Measurements from ENCODE around the gene OR4P4. TPM values are rescaled to one million over a fixed set of nuclear protein-coding genes. Genes with fewer than 3 reads are reported as not detected.

Gene OR4P4
- total RNA-seq, 2 experiments from 2014 or later = not detected

GRCh38 chr11:55669376-55669775, 34.5 kb downstream of the OR4P4 start:
- Histone ChIP-seq H3K9me2 (ENCODE audit: insufficient read depth, low read length) (no peaks in the 10 kb centered on the region), H3K27ac (ENCODE audit: low read depth, low read length, poor library complexity, severe bottlenecking) (no peak overlapping the region), H2AFZ (ENCODE audit: low read length) (no peak overlapping the region), H3K4me2 (ENCODE audit: low read length) (no peak overlapping the region), H3K9me3 (ENCODE audit: low read length) (0 out of 2 replicates have a peak, but pooled peaks cover 4% of the 10 kb centered on the region), H3K79me2 (ENCODE audit: insufficient read depth, low read depth, low read length) (no peaks in the 10 kb centered on the region), H3K4me3 (ENCODE audit: low read depth, low read length, poor library complexity, severe bottlenecking) (no peak overlapping the region), H4K20me1 (ENCODE audit: insufficient read depth, low read length) (no peaks in the 10 kb centered on the region), H3K36me3 (ENCODE audit: insufficient read depth, low read length) (no peaks in the 10 kb centered on the region), H3K4me1 (ENCODE audit: insufficient read depth, low read length, poor library complexity, severe bottlenecking) (no peaks in the 10 kb centered on the region)
- TF ChIP-seq, protein P1, sequence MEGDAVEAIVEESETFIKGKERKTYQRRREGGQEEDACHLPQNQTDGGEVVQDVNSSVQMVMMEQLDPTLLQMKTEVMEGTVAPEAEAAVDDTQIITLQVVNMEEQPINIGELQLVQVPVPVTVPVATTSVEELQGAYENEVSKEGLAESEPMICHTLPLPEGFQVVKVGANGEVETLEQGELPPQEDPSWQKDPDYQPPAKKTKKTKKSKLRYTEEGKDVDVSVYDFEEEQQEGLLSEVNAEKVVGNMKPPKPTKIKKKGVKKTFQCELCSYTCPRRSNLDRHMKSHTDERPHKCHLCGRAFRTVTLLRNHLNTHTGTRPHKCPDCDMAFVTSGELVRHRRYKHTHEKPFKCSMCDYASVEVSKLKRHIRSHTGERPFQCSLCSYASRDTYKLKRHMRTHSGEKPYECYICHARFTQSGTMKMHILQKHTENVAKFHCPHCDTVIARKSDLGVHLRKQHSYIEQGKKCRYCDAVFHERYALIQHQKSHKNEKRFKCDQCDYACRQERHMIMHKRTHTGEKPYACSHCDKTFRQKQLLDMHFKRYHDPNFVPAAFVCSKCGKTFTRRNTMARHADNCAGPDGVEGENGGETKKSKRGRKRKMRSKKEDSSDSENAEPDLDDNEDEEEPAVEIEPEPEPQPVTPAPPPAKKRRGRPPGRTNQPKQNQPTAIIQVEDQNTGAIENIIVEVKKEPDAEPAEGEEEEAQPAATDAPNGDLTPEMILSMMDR (conservative IDR thresholded peaks at IDR 0.05; ENCODE audit: low read length) = no peak
- no TSS peak for BruUV-seq (replicated peaks)
- POLR2A ChIA-PET = interaction anchor here (0.7 kb wide), 1 partner anchor 11 kb away, joined by 4 read pairs; no protein-coding TSS in a partner anchor
- CTCF ChIA-PET (ENCODE audit: unreplicated experiment) = no interaction called here
- intact Hi-C loops (cut with micrococcal nuclease; ENCODE audit: unreplicated experiment) = no loop called here
- no peak for DNase-seq (ENCODE audit: low spot score)

DNA sequence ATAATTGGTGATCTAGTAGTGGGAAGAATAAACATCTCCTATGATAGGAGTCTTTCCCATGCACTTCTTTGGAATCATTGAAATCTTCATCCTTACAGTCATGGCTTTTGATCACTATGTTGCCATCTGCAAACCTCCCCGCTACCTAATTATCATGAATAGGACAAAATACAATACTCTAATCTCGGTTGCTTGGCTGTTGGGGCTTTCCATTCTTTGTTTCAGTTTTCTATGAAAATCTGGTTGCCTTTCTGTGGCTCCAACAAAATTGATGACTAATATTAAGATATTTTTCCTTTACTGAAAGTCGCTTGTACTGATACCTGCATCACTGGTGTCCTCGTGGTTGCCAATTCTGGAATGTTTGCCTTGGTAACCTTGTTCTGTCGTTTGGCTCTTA, 38.9 kb downstream of the OR4P4 start:
- no peaks in the 10 kb centered on the region for H3K79me2 ChIP-seq (ENCODE audit: insufficient read depth, low read depth, low read length)
- no peaks in the 10 kb centered on the region for H3K9me2 ChIP-seq (ENCODE audit: insufficient read depth, low read length)
- no peak overlapping the region for H2AFZ ChIP-seq (ENCODE audit: low read length)
- 0 out of 2 replicates have a peak, but pooled peaks cover 4% of the 10 kb centered on the region for H3K9me3 ChIP-seq (ENCODE audit: low read length)
- H3K4me3 ChIP-seq (ENCODE audit: low read depth, low read length, poor library complexity, severe bottlenecking) = no peak overlapping the region
- intact Hi-C loops (cut with micrococcal nuclease; ENCODE audit: unreplicated experiment) = no loop called here
- no peaks in the 10 kb centered on the region for H4K20me1 ChIP-seq (ENCODE audit: insufficient read depth, low read length)
- no peaks in the 10 kb centered on the region for H3K36me3 ChIP-seq (ENCODE audit: insufficient read depth, low read length)
- no peak overlapping the region for H3K27ac ChIP-seq (ENCODE audit: low read depth, low read length, poor library complexity, severe bottlenecking)
- no TSS peak for BruUV-seq (replicated peaks)
- no peak for DNase-seq (ENCODE audit: low spot score)
- TF ChIP-seq, protein P1 (conservative IDR thresholded peaks at IDR 0.05; ENCODE audit: low read length) = no peak
- no peak for TF ChIP-seq EZH2phosphoT487 (IDR thresholded peaks at IDR 0.05; ENCODE audit: borderline replicate concordance, low read depth, low read length)
- H3K4me2 ChIP-seq (ENCODE audit: low read length) = no peak overlapping the region
- ChIA-PET CTCF (ENCODE audit: unreplicated experiment) (no interaction called here), POLR2A (no interaction called here)
- H3K4me1 ChIP-seq (ENCODE audit: insufficient read depth, low read length, poor library complexity, severe bottlenecking) = no peaks in the 10 kb centered on the region

Other genes with a start within 250 kb of the OR4P4 start
- gene OR4C15, start 80.6 kb upstream of the OR4P4 start, total RNA-seq (2014; rRNA removed; shearing (Covaris generic)) = not detected in 2 replicates
- gene OR4C15, start 80.6 kb upstream of the OR4P4 start, total RNA-seq (2022) = not detected in 2 replicates
- gene OR4C16, start 63.0 kb upstream of the OR4P4 start, total RNA-seq (2014; rRNA removed; shearing (Covaris generic)) = not detected in 2 replicates
- gene OR4C16, start 63.0 kb upstream of the OR4P4 start, total RNA-seq (2022) = not detected in 2 replicates
- not detected in 2 replicates for gene OR4C11, start 27.5 kb upstream of the OR4P4 start, total RNA-seq (2014; rRNA removed; shearing (Covaris generic))
- gene OR4C11, start 27.5 kb upstream of the OR4P4 start, total RNA-seq (2022) = not detected in 2 replicates
- gene OR4S2, start 13.2 kb downstream of the OR4P4 start, total RNA-seq (2014; rRNA removed; shearing (Covaris generic)) = not detected in 2 replicates
- gene OR4S2, start 13.2 kb downstream of the OR4P4 start, total RNA-seq (2022) = not detected in 2 replicates
- not detected in 2 replicates for gene OR4C6, start 27.1 kb downstream of the OR4P4 start, total RNA-seq (2014; rRNA removed; shearing (Covaris generic))
- gene OR4C6, start 27.1 kb downstream of the OR4P4 start, total RNA-seq (2022) = not detected in 2 replicates
- gene OR5D13, start 138.3 kb downstream of the OR4P4 start, total RNA-seq (2014; rRNA removed; shearing (Covaris generic)) = not detected in 2 replicates
- gene OR5D13, start 138.3 kb downstream of the OR4P4 start, total RNA-seq (2022) = not detected in 2 replicates
- gene OR5D14, start 160.4 kb downstream of the OR4P4 start, total RNA-seq (2014; rRNA removed; shearing (Covaris generic)) = not detected in 2 replicates
- not detected in 2 replicates for gene OR5D14, start 160.4 kb downstream of the OR4P4 start, total RNA-seq (2022)
- gene OR5L1, start 176.3 kb downstream of the OR4P4 start, total RNA-seq (2014; rRNA removed; shearing (Covaris generic)) = not detected in 2 replicates
- gene OR5L1, start 176.3 kb downstream of the OR4P4 start, total RNA-seq (2022) = not detected in 2 replicates
- not detected in 2 replicates for gene OR5D18, start 184.5 kb downstream of the OR4P4 start, total RNA-seq (2014; rRNA removed; shearing (Covaris generic))
- not detected in 2 replicates for gene OR5D18, start 184.5 kb downstream of the OR4P4 start, total RNA-seq (2022)
- gene OR5L2, start 192.1 kb downstream of the OR4P4 start, total RNA-seq (2014; rRNA removed; shearing (Covaris generic)) = not detected in 2 replicates
- not detected in 2 replicates for gene OR5L2, start 192.1 kb downstream of the OR4P4 start, total RNA-seq (2022)
- gene OR5D16, start 203.6 kb downstream of the OR4P4 start, total RNA-seq (2014; rRNA removed; shearing (Covaris generic)) = not detected in 2 replicates
- gene OR5D16, start 203.6 kb downstream of the OR4P4 start, total RNA-seq (2022) = not detected in 2 replicates
- not detected in 2 replicates for gene TRIM51, start 248.2 kb downstream of the OR4P4 start, total RNA-seq (2014; rRNA removed; shearing (Covaris generic))
- gene TRIM51, start 248.2 kb downstream of the OR4P4 start, total RNA-seq (2022) = not detected in 2 replicates

Data from OCI-LY7 (cell line).